ENCODE measurements around the gene ELANE.
"Not testable (repeated sequence)": the region's sequence is repeated elsewhere in the genome, so short reads cannot be mapped to it uniquely, and the experiment has no call there.

The ELANE gene

GRCh38 chr19:824885-825284, 27.2 kb upstream of the ELANE start:
- Mint-ChIP-seq H3K36me3 (ENCODE audit: low read depth) (no peaks in the 10 kb centered on the region), H3K27ac (no peak overlapping the region), H3K27me3 (peaks cover 17% of the 10 kb centered on the region), H3K4me3 (no peak overlapping the region), H3K4me1 (no peaks in the 10 kb centered on the region), H3K9me3 (no peaks in the 10 kb centered on the region)
- ATAC-seq (no peak), DNase-seq (no peak)

GRCh38 chr19:825897-826644, 26.0 kb upstream of the ELANE start:
- Mint-ChIP-seq H3K4me1 (no peaks in the 10 kb centered on the region), H3K27ac (no peak overlapping the region), H3K36me3 (ENCODE audit: low read depth) (no peaks in the 10 kb centered on the region), H3K9me3 (no peaks in the 10 kb centered on the region), H3K4me3 (no peak overlapping the region), H3K27me3 (peaks cover 22% of the 10 kb centered on the region)
- ATAC-seq (no peak), DNase-seq (no peak)

DNA sequence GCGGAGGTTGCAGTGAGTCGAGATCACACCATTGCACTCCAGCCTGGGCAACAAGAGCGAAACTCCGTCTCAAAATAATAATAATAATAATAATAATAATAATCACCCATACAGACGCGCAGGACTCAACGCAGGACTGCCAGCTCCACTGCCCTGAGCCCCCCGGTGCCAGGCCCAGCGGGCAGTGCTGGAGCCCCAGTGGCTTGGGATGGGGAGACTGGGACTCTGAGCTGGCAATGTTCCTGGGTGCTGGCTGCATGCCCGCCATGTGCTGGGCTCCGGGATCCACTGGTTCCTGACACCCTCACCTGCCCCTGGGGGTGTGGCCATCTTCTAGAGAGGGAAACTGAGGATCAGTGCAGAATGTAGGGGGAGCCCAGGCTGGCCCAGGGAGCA, 24.8 kb upstream of the ELANE start:
- H3K9me3 Mint-ChIP-seq = no peaks in the 10 kb centered on the region
- H3K36me3 Mint-ChIP-seq (ENCODE audit: low read depth) = no peaks in the 10 kb centered on the region
- H3K27me3 Mint-ChIP-seq = peaks cover 22% of the 10 kb centered on the region
- H3K4me1 Mint-ChIP-seq = no peaks in the 10 kb centered on the region
- no peak for ATAC-seq
- H3K4me3 Mint-ChIP-seq = no peak overlapping the region
- no peak for DNase-seq
- H3K27ac Mint-ChIP-seq = no peak overlapping the region

DNA sequence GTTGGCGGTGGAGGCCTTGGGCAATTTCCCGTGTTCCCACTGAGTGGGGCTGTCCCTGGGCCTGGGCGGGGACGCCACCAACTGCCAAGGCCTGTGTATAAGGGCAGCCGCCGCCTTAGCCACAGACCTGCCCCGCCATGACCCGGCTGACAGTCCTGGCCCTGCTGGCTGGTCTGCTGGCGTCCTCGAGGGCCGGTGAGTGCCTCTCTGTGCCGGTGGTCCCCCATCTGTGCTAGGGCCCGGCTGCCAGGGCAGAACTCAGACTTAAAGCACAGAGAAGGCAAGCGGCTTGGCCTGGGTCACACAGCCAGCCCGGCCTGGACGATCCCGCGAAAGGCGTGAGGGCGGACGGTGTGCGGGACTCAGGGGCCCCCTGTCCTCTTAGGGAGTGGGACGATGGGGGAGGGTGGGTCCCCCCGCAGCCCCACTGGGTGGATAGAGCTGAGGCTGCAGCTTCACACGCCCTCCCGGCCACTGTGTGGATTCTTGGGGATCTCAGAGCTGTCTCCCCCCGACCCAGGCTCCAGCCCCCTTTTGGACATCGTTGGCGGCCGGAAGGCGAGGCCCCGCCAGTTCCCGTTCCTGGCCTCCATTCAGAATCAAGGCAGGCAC, 24.3 kb upstream of the ELANE start, which contains the start of gene AZU1:
AZU1 (plus strand) TSS at position 128 of the 612 bp plus-strand sequence; CDS start at position 138, 10 bp downstream.
- no peak within 1 kb of the TSS for H3K4me3 Mint-ChIP-seq
- peaks cover 19% of the 10 kb centered on the region for H3K27me3 Mint-ChIP-seq

DNA sequence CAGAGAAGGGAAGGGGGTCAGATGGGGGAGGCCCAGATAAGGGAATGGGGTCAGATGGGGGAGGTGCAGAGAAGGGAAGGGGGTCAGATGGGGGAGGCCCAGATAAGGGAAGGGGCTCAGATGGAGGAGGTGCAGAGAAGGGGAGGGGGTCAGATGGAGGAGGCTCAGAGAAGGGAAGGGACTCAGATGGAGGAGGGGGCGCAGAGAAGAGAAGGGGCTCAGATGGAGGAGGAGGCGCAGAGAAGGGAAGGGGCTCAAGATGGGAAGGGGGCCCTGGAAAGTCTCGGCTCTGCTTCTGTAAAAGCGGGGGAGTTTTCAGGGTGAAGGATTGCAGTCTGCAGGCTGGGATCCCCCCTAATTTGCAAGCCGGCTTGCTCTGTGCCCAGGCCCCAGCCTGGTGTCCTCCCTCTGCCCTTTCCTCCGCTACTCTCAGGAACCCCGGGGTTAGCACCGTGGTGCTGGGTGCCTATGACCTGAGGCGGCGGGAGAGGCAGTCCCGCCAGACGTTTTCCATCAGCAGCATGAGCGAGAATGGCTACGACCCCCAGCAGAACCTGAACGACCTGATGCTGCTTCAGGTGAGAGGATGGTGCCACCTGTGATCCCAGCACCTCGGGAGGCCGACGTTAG, 22.9 kb upstream of the ELANE start:
- Mint-ChIP-seq H3K27ac (no peak overlapping the region), H3K4me3 (no peak overlapping the region), H3K4me1 (no peaks in the 10 kb centered on the region), H3K27me3 (peaks cover 8% of the 10 kb centered on the region), H3K36me3 (ENCODE audit: low read depth) (no peaks in the 10 kb centered on the region), H3K9me3 (no peaks in the 10 kb centered on the region)
- ATAC-seq (no peak), DNase-seq (no peak)

More for the DNA sequence above, 24.3 kb upstream of the ELANE start, which contains the start of gene AZU1:
- H3K27ac Mint-ChIP-seq = no peak within 1 kb of the TSS
- no peaks in the 10 kb centered on the region for H3K9me3 Mint-ChIP-seq
- no peaks in the 10 kb centered on the region for H3K36me3 Mint-ChIP-seq (ENCODE audit: low read depth)
- H3K4me1 Mint-ChIP-seq = no peaks in the 10 kb centered on the region
- DNase-seq (no peak), ATAC-seq (no peak)

- DNase-seq = no peak
- no peak overlapping the region for H3K4me3 Mint-ChIP-seq
- no peak for ATAC-seq
- H3K27ac Mint-ChIP-seq = no peak overlapping the region
- H3K9me3 Mint-ChIP-seq = no peaks in the 10 kb centered on the region
- H3K36me3 Mint-ChIP-seq (ENCODE audit: low read depth) = no peaks in the 10 kb centered on the region
- peaks cover 11% of the 10 kb centered on the region for H3K27me3 Mint-ChIP-seq
- no peaks in the 10 kb centered on the region for H3K4me1 Mint-ChIP-seq
Measured at GRCh38 chr19:831407-832369, 20.4 kb upstream of the ELANE start.

- Mint-ChIP-seq H3K4me1 (no peaks in the 10 kb centered on the region), H3K36me3 (ENCODE audit: low read depth) (no peaks in the 10 kb centered on the region), H3K4me3 (no peak overlapping the region), H3K27ac (no peak overlapping the region), H3K9me3 (no peaks in the 10 kb centered on the region), H3K27me3 (peaks cover 11% of the 10 kb centered on the region)
- no peak for ATAC-seq
- no peak for DNase-seq
Measured at GRCh38 chr19:834216-834615, 17.9 kb upstream of the ELANE start.

- no peak overlapping the region for H3K4me3 Mint-ChIP-seq
- peaks cover 11% of the 10 kb centered on the region for H3K27me3 Mint-ChIP-seq
- H3K36me3 Mint-ChIP-seq (ENCODE audit: low read depth) = no peaks in the 10 kb centered on the region
- no peak for DNase-seq
- no peak for ATAC-seq
- H3K27ac Mint-ChIP-seq = no peak overlapping the region
- H3K4me1 Mint-ChIP-seq = no peaks in the 10 kb centered on the region
- no peaks in the 10 kb centered on the region for H3K9me3 Mint-ChIP-seq
Measured at GRCh38 chr19:835210-835810, 16.8 kb upstream of the ELANE start.

DNA sequence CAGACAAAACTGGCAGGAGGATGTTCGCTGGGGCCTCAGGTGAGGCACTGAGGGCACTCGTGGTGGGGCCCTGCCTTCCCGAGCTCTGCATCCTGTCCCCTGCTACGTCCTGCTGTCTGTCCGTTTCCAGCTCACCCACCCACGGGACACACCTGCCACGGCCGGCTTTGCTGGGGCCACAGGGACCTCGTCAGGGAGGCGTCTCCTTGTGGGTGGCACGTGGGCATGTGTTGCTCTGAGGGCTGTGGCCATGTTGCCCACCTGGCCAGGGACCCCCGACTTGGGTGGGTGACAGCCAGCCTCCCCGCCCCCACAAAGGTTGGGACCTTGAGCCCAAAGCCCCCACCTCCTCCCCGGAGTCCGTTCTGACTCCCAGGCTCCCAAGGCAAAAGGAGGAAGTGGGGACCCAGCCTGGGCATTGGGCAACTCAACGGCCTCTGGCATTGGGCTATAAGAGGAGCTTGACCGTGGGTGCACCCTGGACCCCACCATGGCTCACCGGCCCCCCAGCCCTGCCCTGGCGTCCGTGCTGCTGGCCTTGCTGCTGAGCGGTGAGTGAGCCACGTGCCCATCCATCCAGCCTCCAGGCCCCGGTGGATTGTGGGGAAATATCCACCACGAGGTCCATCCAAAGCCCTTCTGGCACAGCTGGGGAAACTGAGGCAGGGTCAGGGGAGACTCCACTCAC, 11.4 kb upstream of the ELANE start, which contains the start of gene PRTN3:
PRTN3 (plus strand) TSS at position 481 of the 688 bp plus-strand sequence; CDS start at position 491, 10 bp downstream.
- Mint-ChIP-seq H3K36me3 (ENCODE audit: low read depth) (no peaks in the 10 kb centered on the region), H3K4me3 (no peak within 1 kb of the TSS), H3K27ac (no peak within 1 kb of the TSS), H3K9me3 (no peaks in the 10 kb centered on the region), H3K27me3 (peaks cover 34% of the 10 kb centered on the region), H3K4me1 (peaks cover 3% of the 10 kb centered on the region)
- DNase-seq = no peak
- no peak for ATAC-seq

DNA sequence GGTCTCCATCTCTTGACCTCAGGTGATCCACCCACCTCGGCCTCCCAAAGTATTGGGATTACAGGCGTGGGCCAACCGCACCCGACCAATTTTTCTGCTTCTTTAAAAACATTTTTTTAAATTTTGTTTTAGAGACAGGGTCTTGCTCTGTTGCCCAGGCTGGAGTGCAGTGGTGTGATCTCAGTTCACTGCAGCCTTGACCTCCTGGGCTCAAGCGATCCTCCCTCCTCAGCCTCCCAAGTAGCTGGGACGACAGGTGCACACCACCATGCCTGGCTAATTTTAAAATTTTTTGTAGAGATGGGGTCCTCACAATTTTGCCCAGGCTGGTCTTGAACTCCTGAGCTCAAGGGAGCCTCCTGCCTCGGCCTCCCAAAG, 9.3 kb upstream of the ELANE start:
- not testable (repeated sequence) for H3K36me3 Mint-ChIP-seq (ENCODE audit: low read depth); H3K4me3 Mint-ChIP-seq; ATAC-seq; H3K4me1 Mint-ChIP-seq; H3K9me3 Mint-ChIP-seq; DNase-seq; H3K27ac Mint-ChIP-seq
- peaks cover 43% of the 10 kb centered on the region for H3K27me3 Mint-ChIP-seq

DNA sequence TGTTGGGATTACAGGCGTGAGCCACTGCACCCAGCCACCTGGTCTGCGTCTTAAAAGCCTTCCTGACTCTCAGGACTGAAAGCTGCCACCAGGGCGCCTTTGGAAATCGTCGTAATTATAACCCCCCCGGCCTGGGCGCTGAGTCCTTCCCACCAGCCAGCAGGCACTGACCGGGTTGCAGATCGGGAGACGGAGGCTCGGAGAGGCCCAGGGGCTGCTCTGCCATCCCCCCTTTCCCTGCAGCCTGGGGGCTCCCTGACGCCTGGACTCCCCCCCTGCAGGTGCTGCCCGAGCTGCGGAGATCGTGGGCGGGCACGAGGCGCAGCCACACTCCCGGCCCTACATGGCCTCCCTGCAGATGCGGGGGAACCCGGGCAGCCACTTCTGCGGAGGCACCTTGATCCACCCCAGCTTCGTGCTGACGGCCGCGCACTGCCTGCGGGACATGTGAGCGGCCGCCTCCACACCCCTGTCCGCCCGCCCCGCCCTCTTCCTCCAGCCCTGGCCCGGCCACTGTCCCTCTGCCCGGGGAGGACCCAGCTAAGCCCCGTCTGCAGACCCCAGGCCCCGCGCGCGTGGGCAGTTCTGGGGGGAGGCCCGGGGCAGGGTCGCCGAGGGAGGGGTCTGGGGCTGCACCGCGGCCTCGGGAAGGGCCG, 8.8 kb upstream of the ELANE start:
- H3K27ac Mint-ChIP-seq = no peak overlapping the region
- H3K36me3 Mint-ChIP-seq (ENCODE audit: low read depth) = no peaks in the 10 kb centered on the region
- no peak overlapping the region for H3K4me3 Mint-ChIP-seq
- DNase-seq = no peak
- H3K4me1 Mint-ChIP-seq = peaks cover 3% of the 10 kb centered on the region
- H3K9me3 Mint-ChIP-seq = no peaks in the 10 kb centered on the region
- peaks cover 43% of the 10 kb centered on the region for H3K27me3 Mint-ChIP-seq
- no peak for ATAC-seq

DNA sequence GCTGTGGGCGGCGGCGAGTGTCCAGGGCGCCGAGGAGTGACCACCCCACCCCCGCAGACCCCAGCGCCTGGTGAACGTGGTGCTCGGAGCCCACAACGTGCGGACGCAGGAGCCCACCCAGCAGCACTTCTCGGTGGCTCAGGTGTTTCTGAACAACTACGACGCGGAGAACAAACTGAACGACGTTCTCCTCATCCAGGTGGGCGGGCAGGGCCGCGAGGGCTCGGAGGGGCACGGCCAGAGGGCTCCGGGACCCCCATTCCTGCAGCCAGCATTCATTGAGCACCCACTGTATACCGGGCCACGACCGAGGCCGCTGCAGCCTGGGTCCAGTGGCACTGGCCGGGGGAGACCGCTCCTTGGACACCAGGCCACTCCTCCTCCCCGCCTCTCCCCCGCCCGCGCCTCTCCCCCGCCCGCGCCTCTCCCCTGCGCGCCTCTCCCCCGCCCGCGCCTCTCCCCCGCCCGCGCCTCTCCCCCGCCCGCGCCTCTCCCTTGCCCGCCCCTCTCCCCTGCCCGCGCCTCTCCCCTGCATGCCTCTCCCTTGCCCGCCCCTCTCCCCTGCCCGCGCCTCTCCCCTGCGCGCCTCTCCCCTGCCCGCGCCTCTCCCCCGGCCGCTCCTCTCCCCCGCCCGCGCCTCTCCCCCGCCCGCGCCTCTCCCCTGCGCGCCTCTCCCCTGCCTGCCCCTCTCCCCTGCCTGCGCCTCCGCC, 8.1 kb upstream of the ELANE start:
- H3K27me3 Mint-ChIP-seq = peaks cover 46% of the 10 kb centered on the region
- ATAC-seq (no peak), DNase-seq (no peak)
- H3K4me1 Mint-ChIP-seq = peaks cover 3% of the 10 kb centered on the region
- H3K27ac Mint-ChIP-seq = no peak overlapping the region
- H3K9me3 Mint-ChIP-seq = no peaks in the 10 kb centered on the region
- H3K36me3 Mint-ChIP-seq (ENCODE audit: low read depth) = no peaks in the 10 kb centered on the region
- no peak overlapping the region for H3K4me3 Mint-ChIP-seq

Measured in activated naive CD8-positive, alpha-beta T cell treated with anti-CD3 and anti-CD28 coated beads, Interleukin-2, amount 50 U/mL, for 24 hours (primary cell).